ENCODE results near the gene TEPSIN.

GRCh38 chr17:81204578-81204977 is 34.3 kb downstream of the TEPSIN start:
- TF ChIP-seq CTCF (IDR thresholded peaks at IDR 0.05) (no peak), POLR2A (IDR thresholded peaks at IDR 0.05) (no peak)

Data from esophagus squamous epithelium (tissue), 4 donors.